Gastrocnemius medialis (tissue), 4 donors: ENCODE results near the gene XXYLT1.

ENCODE experiments used
- CTCF ChIP-seq, 5 experiments: fragments of 450-650 bp in 3 of 5; fragments of 200-600 bp in 2 of 5; sonication (generic) in 2 of 5; IDR thresholded peaks in 4 of 5; conservative IDR thresholded peaks in 1 of 5; 1 replicate in 4 of 5; 2 replicates in 1 of 5; pipeline ENCODE4 v1.5.1; 2016 to 2019; ENCODE audit warnings: antibody characterized with exemption in 5 of 5, mild to moderate bottlenecking in 3 of 5, moderate library complexity in 3 of 5
- POLR2A ChIP-seq, 2 donors: fragments of 450-650 bp; IDR thresholded peaks; one replicate each; pipeline ENCODE4 v1.6.1; 2017; ENCODE audit warnings: antibody characterized with exemption in 2 of 2, mild to moderate bottlenecking in 2 of 2, moderate library complexity in 2 of 2

- TF ChIP-seq POLR2A (IDR thresholded peaks at IDR 0.05) (no peak), CTCF (IDR thresholded peaks at IDR 0.05 in 4 of 5, conservative IDR thresholded peaks at IDR 0.05 in 1 of 5) (no peak)
Measured at GRCh38 chr3:195195321-195196209, 75.4 kb downstream of the XXYLT1 start.
